ENCODE results near the gene ERAL1.
"Not testable (repeated sequence)": the region's sequence is repeated elsewhere in the genome, so short reads cannot be mapped to it uniquely, and the experiment has no call there.

The ERAL1 gene

GRCh38 chr17:28877150-28877711 lies 22.4 kb downstream of the ERAL1 start:
- FAIRE-seq; DNase-seq (ENCODE audit: insufficient read length, low spot score): not testable (repeated sequence)

DNA sequence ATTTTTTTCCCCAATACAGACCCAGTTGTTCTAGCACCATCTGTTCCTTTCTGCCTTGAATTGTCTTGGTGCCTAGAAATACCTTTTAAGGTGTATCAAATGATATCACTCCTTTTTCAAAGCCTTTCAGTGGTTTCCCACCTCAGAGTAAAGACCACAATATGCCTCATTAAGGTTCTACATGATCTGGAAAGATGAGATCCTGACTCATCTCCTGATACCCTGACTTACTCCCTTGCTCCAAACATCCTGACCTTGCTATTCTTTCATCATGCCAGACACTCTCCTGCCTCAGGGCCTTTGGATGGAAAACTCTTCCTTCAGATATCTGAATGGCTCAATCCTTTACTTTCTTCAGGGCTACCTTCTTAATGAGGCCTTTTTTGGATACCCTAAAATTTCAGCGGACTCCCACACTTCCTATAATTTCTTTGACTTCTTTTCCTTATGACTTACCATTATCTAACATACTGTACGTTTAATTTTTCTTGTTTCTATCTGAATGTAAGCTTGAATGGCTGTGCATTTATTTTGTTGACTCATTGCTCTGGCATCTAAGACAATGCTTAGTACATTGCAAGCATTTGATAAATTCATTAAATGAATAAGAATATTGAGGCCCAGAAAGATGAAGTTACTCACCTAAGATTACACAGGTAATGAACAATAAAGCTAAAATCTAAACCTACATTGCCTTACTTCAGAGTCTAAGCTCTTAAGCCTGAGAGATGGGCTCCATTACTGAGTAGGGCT lies 23.5 kb downstream of the ERAL1 start:
- FAIRE-seq (no peak), DNase-seq (ENCODE audit: insufficient read length, low spot score) (no peak)

- DNase-seq (ENCODE audit: insufficient read length, low spot score) (no peak), FAIRE-seq (no peak)
Observed at GRCh38 chr17:28878981-28879380, 24.2 kb downstream of the ERAL1 start.

- no peak for DNase-seq (ENCODE audit: insufficient read length, low spot score)
- FAIRE-seq = no peak
Observed at GRCh38 chr17:28879886-28880571, 25.2 kb downstream of the ERAL1 start.

DNA sequence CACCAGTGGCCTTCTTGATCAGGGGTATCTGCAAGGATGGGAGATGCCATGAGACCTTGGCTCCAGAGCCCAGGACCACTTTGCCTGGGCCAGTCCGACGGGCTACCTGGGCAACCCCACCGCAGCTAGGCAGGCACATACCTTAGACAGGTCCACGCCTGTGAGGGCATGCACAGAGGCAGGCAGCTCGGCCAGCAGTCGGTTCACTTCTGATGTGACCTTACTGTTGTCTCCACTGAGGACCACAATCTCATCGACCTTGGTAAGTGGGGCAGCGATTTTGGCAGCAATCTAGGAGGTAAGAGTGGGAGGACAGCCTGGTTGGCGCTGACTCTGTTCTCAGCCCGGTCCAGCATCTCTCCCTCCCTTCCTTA lies 25.7 kb downstream of the ERAL1 start:
- DNase-seq (ENCODE audit: insufficient read length, low spot score) = no peak

GRCh38 chr17:28881533-28882056 lies 26.8 kb downstream of the ERAL1 start:
- no peak for DNase-seq (ENCODE audit: insufficient read length, low spot score)
- no peak for FAIRE-seq

More for the DNA sequence above, 25.7 kb downstream of the ERAL1 start:
- FAIRE-seq = no peak

DNA sequence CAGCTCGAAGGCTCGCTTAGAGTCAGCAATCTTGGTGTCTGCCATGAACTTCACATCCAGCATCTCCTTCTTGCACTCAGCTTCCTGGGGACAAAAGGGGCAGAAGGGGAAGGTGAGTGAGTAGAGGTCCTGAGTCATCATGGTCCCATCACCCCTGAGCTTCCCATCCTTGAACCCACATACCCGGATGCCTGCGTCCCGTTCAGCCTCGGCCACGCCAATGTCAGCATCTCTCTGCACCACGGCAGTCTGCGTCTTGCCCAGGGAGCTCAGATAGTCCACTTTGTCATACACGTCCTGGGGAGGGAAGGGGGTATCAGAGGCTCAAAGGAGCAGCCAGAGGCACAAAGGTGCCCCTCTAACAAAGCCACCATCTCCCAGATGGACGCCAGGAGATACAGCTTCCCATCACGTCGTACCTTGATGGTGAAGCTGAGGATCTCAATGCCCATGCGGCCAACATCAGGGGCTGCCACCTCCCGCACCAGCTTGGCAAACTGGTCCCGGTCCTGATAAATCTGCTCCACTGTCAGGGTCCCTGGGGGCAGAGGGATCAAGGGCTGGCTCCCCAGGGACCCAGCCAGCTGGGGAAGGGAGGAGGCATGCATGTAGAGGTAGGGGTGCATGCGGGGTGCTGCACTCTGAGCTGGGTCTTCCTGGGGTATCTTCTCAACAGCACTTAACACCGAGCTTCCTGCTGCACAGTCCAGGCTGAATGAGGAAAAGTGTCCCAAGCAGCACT lies 27.5 kb downstream of the ERAL1 start:
- FAIRE-seq = no peak

DNA sequence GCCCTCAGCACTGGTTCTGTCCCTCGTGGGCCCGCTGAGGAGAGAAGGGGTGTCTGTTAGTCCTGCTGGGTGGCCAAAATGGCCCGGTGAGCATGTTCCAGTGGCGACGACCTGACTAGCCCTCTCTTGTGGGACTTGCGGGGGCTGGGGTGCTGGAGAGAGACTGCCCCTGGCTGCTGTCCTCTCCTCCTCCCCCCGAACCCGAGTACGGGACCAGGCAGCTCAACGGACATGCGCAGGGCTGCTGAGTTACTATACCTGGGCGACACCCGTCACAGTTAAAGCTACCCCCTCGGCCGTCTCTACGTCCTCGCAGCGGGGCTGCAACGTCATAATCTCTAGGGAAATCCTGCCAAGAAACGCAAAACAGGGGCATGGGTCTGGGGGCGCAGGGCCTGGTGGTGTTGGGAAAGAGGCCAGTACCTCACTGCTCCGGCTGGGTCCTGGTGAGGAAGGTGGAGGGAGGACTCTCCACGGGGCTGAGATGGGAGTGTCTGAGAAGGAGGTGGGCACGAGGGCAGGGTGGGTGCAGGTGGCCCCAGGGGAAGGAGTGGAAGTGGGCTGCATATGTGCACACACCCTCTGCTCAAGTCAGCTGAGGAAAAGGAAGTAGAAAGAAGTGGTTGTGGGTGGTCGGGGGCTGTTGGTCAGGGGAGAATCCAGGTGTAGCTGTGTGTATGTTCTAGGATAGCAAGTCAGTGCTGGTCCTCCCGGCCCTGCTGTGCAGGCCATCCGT lies 29.3 kb downstream of the ERAL1 start:
- DNase-seq (ENCODE audit: insufficient read length, low spot score) (no peak), FAIRE-seq (no peak)

More for the DNA sequence above, 27.5 kb downstream of the ERAL1 start:
- no peak for DNase-seq (ENCODE audit: insufficient read length, low spot score)

GRCh38 chr17:28885363-28885762 lies 30.5 kb downstream of the ERAL1 start:
- DNase-seq (ENCODE audit: insufficient read length, low spot score) = no peak
- no peak for FAIRE-seq

DNA sequence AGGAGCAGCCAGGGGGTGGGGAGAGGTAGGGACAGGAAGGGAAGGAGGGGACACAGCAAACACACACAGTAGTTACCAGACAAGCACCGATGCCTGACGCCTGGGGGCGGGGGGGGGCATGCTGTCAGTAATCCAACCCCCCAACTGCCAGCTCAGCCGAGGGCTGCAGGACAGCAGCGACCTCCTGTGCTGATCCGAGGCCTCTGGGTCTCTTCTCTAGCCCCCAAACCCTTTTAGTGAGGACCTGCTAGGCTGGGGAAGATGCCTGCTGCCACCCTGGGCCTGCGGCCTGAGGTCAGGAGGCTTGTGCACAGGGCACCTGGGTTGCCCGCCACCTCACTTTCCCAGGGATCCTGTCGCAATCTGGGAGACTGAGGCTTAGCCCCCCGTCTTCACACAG lies 31.1 kb downstream of the ERAL1 start:
- DNase-seq (ENCODE audit: insufficient read length, low spot score) = no peak
- no peak for FAIRE-seq

DNA sequence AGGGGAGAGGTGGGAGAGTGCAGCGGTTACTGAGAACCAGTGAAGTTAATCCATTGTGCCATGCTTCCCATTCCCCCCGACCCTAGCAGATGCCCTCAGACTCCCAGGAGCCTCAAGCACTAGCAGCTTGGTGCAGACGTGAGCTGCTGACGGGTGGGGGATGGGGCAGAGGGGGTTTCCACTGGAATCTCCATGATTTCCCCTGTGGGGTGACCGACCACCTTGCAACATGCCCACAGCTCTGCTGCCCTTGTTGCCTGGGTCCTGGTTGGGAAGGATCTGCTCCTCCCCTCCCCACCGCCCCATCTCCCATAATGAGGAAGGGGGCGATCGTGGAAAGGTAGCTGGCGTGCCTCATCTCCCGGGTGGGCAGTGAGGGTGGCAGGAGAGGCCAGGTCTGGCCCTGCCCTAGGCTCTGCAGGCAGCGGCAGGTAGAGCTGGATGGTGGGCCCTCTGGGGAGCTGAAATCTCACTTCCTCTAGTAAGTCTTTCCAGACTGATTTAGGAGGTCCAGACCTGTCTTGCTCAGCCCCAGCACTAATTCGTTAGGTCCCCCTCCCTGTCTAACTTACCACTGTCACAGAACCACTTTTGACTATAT lies 33.2 kb downstream of the ERAL1 start:
- FAIRE-seq (peak; percentile 39), DNase-seq (ENCODE audit: insufficient read length, low spot score) (no peak)

GRCh38 chr17:28888832-28889231 lies 34.0 kb downstream of the ERAL1 start:
- FAIRE-seq = no peak
- DNase-seq (ENCODE audit: insufficient read length, low spot score) = no peak

- DNase-seq (ENCODE audit: insufficient read length, low spot score) (no peak), FAIRE-seq (no peak)
Observed at GRCh38 chr17:28889996-28890395, 35.2 kb downstream of the ERAL1 start.

- FAIRE-seq (peak; percentile 66), DNase-seq (ENCODE audit: insufficient read length, low spot score) (no peak)
Observed at GRCh38 chr17:28891201-28891600, 36.4 kb downstream of the ERAL1 start.

- peak; percentile 76 for FAIRE-seq
Observed at GRCh38 chr17:28892024-28892423, 37.2 kb downstream of the ERAL1 start.

GRCh38 chr17:28893248-28894183 lies 38.7 kb downstream of the ERAL1 start:
- not testable (repeated sequence) for DNase-seq (ENCODE audit: insufficient read length, low spot score)
- FAIRE-seq = peak; percentile 87

More at GRCh38 chr17:28892024-28892423, 37.2 kb downstream of the ERAL1 start:
- DNase-seq (ENCODE audit: insufficient read length, low spot score) = peak; percentile 56

GRCh38 chr17:28895794-28896447 lies 41.1 kb downstream of the ERAL1 start:
- DNase-seq (ENCODE audit: insufficient read length, low spot score) (no peak), FAIRE-seq (no peak)

DNA sequence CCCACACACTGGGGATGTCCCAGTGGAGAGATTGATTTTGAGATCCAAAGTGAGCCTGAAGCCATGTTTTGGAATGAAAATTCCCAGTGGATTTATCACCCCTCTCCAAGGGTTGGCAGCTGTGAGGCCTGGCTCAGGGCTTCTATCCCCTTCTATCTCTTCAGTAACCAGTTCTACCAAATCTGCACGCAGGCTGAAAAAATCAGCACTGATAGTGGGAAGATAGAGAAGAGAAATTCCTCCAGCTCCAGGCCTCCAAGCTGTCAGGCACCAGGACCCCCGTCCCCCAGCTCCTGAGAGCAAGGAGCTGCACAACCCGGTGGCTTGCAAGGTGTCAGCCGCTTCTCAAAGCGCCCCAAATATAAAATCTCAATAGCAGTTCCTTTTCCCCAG lies 41.7 kb downstream of the ERAL1 start:
- no peak for DNase-seq (ENCODE audit: insufficient read length, low spot score)
- peak; percentile 18 for FAIRE-seq
